GM18526 (cell line): ENCODE data around the gene ZDHHC14.

Experiments
- POLR2A ChIP-seq: IDR thresholded peaks from 3 replicates; pipeline ENCODE4 v1.6.1; 2011; ENCODE audit not compliant: insufficient read length; ENCODE audit errors: extremely low read depth

ZDHHC14 gene

DNA sequence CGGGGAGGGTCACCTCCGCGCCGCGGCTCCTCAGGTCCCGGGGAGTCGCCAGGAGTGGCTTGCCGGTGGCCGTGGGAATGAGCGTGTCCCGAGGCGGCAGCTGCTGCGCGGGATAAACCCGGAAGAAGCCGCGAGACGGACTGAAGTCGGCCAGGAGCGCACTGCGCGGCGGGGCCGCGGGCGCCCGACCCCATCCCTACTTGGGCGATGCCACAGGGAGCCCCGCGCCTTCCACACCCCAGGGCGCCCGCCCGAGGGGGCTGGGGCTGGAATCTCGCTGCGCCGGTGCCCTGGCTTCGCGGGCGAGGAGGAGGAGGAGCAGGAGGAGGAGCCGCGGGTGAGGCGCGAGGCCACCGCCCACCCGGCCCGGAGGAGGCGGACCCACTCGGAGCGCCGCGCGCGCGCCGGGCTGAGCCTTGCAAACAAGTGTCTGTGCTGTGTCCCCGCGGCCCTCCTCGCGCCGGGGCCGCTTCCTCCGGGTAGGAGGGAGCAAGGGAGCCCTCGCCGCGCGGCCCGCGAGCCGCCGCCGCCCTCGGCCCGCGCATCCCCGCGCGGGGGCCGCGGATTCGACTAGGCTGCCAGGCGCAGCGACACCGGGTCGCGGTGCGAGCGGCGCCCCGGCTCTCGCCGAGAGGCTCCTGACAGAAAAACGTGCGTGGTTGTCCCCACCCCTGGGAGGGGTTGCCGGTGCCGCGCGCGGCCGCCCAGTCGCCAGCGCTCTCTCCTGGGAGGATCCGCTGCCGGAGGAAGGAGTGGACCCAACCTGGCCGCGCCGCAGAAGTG, at the start of gene ZDHHC14:
Gene ZDHHC14 (plus strand): TSS at position 412 of the 783 bp plus-strand sequence.
- TF ChIP-seq POLR2A, result no peak

DNA sequence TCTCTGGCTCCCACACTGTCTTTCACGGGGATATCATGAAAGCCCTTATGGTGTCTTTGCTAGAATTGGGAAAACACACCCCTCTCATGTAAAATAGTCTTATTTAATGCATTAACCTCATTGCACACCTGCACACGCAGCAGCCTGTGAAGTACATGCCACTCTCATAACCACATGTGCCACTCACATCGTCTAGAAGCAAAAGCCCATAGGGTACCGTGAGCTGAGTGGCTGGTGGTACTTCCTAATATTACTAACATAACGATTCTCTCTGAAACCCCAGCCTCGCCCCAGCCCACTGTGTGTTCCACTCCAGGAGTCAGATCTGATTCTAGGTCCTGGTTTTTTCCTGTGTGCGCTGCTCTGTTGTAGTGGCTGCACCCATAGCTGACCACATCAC, 48.2 kb upstream of the ZDHHC14 start:
- TF ChIP-seq POLR2A, result no peak

DNA sequence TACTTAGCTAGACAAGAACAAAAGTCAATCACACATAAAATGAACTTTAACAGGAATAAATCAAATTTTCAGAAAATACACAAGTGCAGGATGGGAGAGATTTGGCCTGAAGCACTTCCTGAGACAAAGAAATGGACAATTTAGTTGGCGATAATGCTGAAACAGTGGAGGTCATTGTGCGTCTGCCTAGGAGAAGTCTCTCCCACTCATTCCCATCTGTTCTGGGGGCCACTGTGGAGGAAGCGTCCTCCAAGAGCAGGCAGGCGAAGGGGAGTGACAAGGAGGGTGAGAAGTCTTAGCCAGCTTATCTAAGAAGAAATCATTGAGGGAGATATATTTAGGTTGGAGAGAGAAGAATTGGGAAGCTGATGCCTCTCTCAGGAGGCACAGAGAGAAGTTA, 47.5 kb upstream of the ZDHHC14 start:
- no peak for TF ChIP-seq POLR2A

DNA sequence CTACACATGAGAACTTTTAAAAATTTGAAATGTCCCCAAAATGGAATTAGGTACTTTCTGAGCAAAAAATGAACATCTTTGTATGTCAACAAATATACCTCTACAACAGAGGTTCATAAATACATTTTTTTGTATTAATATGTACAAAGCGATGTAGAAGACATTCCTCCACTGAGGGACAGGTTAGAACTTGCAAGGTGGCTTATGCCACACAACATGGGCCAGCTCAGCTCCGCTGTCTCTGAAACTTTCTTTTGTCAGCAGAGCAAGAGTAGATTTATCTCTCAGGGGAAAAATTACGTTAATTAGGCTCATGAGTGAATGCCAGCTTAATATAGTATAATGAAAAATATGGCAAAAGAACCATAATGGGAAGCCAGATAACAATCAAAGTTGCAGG, 47.0 kb upstream of the ZDHHC14 start:
- no peak for TF ChIP-seq POLR2A

DNA sequence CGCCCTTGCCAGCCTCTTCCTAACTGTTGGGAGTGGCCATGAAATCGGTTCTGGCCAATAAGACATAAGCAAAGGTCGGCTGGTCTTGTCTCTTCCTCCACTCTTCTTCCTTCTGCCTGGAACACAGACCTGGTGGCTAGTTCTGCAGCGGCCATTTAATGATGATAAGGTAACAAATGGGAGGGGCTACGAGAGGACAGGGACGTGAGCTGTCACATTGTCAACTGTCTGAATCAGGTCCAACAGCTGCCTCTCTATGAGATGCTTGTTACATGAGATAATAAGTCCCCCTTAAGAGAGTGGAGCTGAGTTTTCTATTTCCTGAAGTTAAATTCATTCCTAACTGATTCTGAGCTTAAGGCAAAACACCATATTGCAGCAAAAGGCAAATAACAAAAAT, 45.2 kb upstream of the ZDHHC14 start:
- TF ChIP-seq POLR2A, result no peak

DNA sequence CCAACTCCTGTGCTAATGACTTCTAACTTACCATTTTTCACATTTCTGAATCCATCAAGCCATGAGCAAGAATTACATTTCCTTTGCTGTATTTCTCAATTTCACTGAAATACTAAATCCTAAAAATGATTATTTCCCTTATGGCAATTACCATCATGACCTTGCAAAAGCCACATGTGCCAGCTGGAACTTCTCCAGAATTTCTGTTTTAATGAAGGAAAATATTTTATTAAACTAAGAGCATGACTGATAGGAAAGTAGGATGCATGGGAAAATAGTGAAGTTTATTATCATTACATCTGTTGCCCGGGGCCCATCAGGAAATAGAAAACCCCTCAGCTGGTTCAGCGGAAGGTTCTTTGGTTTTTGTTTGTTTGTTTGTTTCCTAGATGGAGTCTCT, 43.2 kb upstream of the ZDHHC14 start:
- TF ChIP-seq POLR2A, result no peak

DNA sequence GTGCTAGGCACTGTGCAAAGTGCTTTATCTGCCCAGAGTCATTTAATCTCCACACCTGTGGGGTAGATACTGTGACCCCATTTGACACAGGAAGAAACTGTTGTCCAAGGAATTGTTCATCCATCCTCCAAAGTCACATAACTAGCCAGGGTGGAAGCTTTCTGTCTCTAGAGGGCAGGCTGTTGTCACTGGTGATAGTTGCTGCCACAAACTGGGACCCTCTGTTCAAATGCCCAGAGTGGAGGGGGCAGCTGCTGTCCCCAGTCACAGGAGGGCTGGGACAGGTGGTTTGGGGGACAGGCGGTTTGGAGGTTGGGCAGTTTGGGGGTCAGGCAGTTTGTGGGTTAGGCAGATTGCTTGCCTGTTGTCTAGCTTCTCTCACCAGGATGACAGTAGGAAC, 41.6 kb upstream of the ZDHHC14 start:
- TF ChIP-seq POLR2A, result no peak

DNA sequence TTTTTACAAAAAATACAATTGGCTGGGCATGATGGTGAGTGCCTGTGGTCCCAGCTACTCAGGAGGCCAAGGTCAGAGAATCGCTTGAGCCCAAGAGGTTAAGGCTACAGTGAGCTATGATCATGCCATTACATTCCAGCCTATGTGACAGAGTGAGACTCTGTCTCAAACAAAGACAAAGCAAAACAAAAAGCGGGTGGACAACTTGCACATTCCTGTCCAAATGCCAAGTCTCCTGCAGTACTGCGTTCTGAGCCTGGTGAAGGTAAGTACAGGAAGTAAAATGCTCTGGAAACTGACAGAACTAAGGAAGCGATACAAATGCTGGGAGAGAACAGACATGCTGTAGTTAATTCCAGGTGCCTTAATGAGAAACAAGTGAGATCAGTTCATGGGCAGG, 37.3 kb upstream of the ZDHHC14 start:
- TF ChIP-seq POLR2A, result no peak

DNA sequence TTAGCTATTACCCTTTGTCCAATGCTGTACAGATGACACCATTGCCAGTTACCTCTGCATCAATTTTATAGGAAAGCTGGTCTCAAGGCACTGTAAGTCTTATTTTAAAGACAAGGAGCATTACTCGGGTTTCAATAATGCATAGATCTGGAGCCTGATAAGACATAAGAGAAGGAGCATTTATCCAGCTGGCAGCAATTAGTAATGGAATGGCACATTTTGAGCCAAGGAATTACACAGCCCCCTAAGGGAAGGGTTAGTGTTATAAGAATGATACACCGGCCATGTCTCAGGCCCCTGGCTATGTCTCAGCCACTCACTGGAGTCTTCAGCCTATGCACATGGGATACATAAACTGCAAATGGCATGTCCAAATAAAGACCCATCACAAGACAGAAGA, 34.6 kb upstream of the ZDHHC14 start:
- no peak for TF ChIP-seq POLR2A

DNA sequence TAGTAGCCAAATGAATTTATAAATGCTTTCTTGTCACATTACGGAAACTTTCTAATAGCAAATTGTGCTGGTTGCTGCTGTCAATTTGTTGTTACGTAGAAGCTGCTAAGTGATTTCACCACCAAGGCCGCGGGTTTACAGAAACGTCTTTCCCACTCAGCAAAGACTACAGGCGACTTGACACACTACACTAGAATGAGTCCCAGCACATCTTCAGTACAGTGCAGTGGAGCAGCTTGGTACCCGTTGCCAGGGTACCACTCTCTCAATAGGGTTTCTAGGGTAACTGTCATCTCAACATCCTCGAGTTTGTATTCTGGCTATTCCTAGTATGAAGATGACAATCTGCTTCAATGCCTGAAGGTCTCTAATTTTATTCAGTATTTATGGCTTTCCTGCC, 22.7 kb upstream of the ZDHHC14 start:
- no peak for TF ChIP-seq POLR2A

DNA sequence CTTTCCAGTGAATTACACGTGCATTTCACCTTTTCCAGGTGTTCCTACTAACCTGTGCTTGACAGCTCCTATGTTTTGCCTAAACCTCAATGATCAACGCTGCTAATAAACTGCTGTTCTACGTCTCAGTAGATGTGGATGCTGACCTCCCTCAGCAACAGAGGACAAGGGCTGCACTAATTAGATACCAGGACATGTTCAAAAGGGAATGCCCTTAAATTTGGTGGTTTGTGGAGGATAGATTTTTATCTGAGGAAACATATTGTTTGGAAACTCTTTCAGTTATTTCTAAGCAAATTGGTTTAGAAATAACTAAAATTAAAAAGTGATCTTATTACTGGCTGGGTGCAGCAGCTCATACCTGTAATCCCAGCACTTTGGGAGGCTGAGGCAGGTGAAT, 19.1 kb upstream of the ZDHHC14 start:
- TF ChIP-seq POLR2A, result no peak

DNA sequence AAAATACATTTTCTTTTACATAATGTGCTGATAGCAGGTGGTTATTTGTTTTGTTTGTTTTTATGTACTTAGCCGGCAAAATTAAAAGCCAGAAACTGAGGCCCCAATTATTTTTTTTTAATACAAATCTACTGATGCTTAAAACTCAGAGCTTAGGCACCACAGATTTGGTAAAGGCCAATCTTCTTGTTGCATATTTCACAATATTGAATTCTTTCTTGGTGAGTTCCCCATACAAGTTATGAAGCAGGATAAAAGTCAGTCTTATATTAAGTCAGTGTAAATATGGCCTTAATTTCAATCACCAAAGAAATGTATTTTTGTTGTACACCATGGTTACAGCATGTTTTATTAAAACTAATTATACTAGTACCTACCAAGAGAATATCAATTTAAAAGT, 16.3 kb upstream of the ZDHHC14 start:
- no peak for TF ChIP-seq POLR2A

DNA sequence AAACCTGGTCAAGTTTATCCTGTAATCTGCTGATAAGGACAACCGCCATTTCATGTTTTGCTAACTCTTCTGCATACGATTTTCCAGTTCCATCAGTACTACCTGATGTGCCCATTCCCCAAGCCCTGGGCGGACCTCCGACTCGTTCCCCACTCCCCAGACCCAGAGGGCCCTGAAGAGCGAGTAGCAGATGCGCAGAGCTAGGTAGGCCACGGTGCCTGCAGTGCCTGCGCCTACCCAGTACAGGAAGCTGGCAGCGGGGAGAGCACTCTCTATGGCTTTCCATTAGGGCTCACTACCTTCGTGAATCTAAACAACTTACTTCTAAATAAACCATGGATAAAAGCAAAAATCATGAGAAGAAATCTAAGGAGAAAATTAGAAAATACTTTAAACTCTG, 14.3 kb upstream of the ZDHHC14 start:
- TF ChIP-seq POLR2A, result no peak

DNA sequence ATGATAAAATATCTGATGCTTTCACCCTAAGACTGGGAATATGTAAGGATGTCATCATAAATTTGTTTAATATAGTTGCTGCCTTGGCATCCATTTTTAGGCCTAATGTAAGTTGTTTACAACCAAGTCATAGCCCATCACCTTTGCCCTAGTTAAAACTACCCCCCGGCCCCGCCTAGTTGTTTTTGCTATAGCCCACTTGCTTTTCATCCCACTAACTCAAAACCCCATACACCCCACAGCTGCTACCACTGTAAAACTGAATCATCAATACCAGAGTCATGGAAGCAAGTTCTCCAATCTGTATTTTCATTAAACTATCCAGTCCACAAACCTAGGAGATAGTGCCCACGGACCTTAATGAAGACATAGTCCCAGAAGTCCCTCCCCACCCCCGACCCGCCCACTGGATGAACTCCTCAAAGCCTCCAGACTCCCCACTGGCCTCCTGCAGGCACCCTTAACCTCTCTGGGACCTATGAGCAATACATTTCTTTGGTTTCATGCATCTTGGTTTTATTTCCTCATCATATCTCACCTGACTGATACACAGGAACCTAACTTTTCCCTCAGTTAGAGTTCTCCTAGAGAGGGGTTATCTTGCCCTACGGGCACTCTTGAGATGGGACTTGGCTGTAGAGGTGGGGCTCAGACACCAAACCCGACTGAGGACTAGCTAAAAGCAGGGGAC, 12.5 kb upstream of the ZDHHC14 start:
- no peak for TF ChIP-seq POLR2A

DNA sequence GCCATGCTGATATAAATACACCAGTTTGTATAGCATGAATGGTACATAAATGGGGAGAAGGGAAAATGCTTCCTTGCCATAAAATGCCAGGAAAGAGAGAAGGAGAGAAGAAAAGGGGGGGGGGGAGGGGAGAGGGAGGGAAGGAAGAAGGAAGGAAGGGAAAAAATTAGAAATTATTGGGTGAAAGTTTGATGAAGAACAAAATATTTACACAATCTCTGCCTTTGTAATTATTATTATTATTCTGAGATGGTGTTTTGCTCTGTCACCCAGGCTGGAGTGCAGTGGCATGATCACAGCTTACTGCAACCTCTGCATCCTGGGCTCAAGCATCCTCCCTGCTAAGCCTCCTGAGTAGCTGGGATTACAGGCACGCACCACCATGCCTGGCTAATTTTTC, 10.2 kb upstream of the ZDHHC14 start:
- no peak for TF ChIP-seq POLR2A

DNA sequence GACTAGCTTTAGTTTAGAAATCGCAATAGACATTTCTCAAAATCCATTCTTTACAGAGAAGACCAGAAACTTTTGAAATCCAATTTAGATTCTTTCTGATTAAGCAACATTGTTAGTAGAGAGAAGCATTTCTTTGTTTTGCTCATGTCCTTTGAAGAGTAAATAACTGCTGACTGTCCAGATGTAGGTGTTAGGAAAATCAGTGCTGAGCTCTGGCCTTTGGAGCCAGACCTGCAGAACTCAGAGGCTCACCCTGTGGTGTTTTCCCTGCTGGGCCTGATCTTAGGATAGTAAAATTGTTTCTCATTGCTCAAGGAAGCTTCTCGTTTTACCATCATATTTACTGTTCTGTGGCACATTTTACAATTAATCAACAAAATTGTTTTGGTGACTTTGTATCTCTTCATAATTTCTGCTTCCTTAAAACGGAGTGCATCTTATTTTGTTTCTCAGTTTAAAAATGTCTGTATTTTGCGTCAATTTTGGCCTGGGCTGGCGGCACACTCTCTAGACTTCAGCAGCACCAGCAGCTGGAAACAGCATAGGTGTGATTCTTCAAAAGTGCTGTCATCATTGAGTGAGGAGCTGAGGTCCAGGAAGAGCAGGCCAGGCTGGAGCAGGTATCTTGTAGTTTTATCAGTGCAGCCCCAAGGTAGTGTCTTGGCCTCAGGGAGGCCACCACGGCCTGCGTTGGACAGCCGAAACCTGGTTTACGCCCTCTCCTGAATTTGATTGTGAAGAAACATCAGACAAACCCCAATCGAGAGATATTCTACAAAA, 8.3 kb upstream of the ZDHHC14 start:
- no peak for TF ChIP-seq POLR2A
